Measurements from ENCODE around the gene SPANXC.
"Not testable (repeated sequence)": the region's sequence is repeated elsewhere in the genome, so short reads cannot be mapped to it uniquely, and the experiment has no call there.

The SPANXC gene

GRCh38 chrX:141242417-141242816, at the start of gene SPANXC:
SPANXC (minus strand) TSS chrX:141242517; CDS start chrX:141242457, 60 bp downstream.
- not testable (repeated sequence) for DNase-seq

GRCh38 chrX:141279476-141279875, 37.2 kb upstream of the SPANXC start:
- DNase-seq, result no peak

GRCh38 chrX:141278306-141278705, 36.0 kb upstream of the SPANXC start:
- DNase-seq, result no peak

GRCh38 chrX:141258080-141258479, 15.8 kb upstream of the SPANXC start:
- DNase-seq, result no peak

GRCh38 chrX:141221611-141222010, 20.7 kb downstream of the SPANXC start:
- no peak for DNase-seq

- DNase-seq, result peak; percentile 66
Observed at GRCh38 chrX:141220342-141221008, 21.8 kb downstream of the SPANXC start.

- DNase-seq, result no peak
Observed at GRCh38 chrX:141214196-141214595, 28.1 kb downstream of the SPANXC start.

GRCh38 chrX:141201962-141202361, 40.4 kb downstream of the SPANXC start:
- no peak for DNase-seq
